B cell (primary cell): ENCODE data around the gene PCDHGA5.

ENCODE experiments used
- EZH2 ChIP-seq: IDR thresholded peaks from 2 replicates; pipeline ENCODE4 v1.6.1; 2012; ENCODE audit warnings: borderline replicate concordance, low read depth, mild to moderate bottlenecking, moderate library complexity, low read length; ENCODE audit not compliant: insufficient read depth, poor library complexity, severe bottlenecking
- TF ChIP-seq, protein P1 (sequence below): fragments of 200-600 bp; IDR thresholded peaks from one replicate; pipeline ENCODE4 v1.8.0; 2022; ENCODE audit warnings: antibody characterized with exemption, mild to moderate bottlenecking

DNA sequence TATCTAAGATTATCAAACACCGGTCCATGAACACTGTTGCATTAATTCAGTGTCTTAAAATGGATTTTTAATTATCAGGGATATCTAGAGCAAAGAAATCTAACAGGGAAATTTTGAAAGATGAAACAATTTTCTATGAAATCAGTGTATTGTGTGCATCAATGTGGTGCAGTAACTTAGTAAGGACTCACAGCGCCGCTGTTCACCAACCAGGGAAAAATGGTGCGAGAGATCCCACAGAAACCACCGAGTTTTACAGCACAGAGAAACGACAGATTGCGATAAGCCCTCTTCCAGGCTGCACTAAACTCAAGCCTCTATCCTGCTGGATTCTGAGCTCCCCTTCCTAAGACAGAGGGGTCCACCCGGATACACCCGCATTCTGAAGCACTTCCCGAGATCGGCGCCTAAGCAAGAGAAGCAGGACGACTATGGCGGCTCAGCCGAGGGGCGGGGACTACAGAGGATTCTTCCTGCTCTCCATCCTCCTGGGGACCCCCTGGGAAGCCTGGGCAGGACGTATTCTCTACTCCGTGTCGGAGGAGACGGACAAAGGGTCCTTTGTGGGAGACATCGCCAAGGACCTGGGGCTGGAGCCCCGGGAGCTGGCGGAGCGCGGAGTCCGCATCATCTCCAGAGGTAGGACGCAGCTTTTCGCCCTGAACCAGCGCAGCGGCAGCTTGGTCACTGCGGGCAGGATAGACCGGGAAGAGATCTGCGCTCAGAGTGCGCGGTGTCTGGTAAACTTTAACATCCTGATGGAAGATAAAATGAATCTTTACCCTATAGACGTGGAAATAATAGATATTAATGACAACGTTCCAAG lies 18.7 kb downstream of the PCDHGA5 start, which contains the start of gene PCDHGA7:
- TF ChIP-seq, protein P1, sequence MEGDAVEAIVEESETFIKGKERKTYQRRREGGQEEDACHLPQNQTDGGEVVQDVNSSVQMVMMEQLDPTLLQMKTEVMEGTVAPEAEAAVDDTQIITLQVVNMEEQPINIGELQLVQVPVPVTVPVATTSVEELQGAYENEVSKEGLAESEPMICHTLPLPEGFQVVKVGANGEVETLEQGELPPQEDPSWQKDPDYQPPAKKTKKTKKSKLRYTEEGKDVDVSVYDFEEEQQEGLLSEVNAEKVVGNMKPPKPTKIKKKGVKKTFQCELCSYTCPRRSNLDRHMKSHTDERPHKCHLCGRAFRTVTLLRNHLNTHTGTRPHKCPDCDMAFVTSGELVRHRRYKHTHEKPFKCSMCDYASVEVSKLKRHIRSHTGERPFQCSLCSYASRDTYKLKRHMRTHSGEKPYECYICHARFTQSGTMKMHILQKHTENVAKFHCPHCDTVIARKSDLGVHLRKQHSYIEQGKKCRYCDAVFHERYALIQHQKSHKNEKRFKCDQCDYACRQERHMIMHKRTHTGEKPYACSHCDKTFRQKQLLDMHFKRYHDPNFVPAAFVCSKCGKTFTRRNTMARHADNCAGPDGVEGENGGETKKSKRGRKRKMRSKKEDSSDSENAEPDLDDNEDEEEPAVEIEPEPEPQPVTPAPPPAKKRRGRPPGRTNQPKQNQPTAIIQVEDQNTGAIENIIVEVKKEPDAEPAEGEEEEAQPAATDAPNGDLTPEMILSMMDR, result no peak
- no peak for TF ChIP-seq EZH2
